HCT116 (cell line): ENCODE results near the gene PTGES2.

ENCODE experiments used
- ATF3 ChIP-seq: IDR thresholded peaks from 2 replicates; pipeline ENCODE4 v1.6.1; 2012
- CTCF ChIP-seq, 3 experiments: fragments of 200-600 bp in 1 of 3; sonication (generic) in 1 of 3; IDR thresholded peaks in 2 of 3; conservative IDR thresholded peaks in 1 of 3; 2 replicates each; pipeline ENCODE4 v1.5.1; 2012 to 2017; ENCODE audit warnings: low read depth in 2 of 3, low read length in 2 of 3, antibody characterized with exemption in 1 of 3, borderline replicate concordance in 1 of 3, control low read depth in 1 of 3, mild to moderate bottlenecking in 1 of 3, mixed read lengths in 1 of 3, mixed run types in 1 of 3, moderate library complexity in 1 of 3; ENCODE audit not compliant: insufficient read depth in 1 of 3
- ELF1 ChIP-seq: IDR thresholded peaks from 2 replicates; pipeline ENCODE4 v1.6.1; 2012; ENCODE audit warnings: low read depth, borderline replicate concordance
- RAD21 ChIP-seq: IDR thresholded peaks from 2 replicates; pipeline ENCODE4 v1.6.1; 2012; ENCODE audit warnings: low read depth, mild to moderate bottlenecking
- ZNF274 ChIP-seq: fragments of 200-500 bp; sonication (Bioruptor generic); IDR thresholded peaks from 2 replicates; pipeline ENCODE4 v1.6.1; 2014; ENCODE audit warnings: mild to moderate bottlenecking, low read depth, low read length, inconsistent platforms

GRCh38 chr9:128099231-128099931, 28.1 kb downstream of the PTGES2 start:
- no peak for TF ChIP-seq CTCF (IDR thresholded peaks at IDR 0.05 in 2 of 3, conservative IDR thresholded peaks at IDR 0.05 in 1 of 3; ENCODE audit: borderline replicate concordance in 1 of 3, insufficient read depth in 1 of 3, low read depth in 2 of 3, low read length in 2 of 3)
- TF ChIP-seq ATF3: no peak
- TF ChIP-seq RAD21: no peak
- no peak for TF ChIP-seq ZNF274
- no peak for TF ChIP-seq ELF1
